OCI-LY7 (cell line): ENCODE measurements around the gene SPARC.

Experiments
- EZH2phosphoT487 ChIP-seq: fragments of 200-600 bp; sonication (generic); IDR thresholded peaks from 2 replicates; pipeline ENCODE4 v1.6.1; 2018; ENCODE audit warnings: low read depth, borderline replicate concordance, mild to moderate bottlenecking, mixed run types, antibody characterized with exemption, low read length, moderate library complexity, mixed read lengths
- TF ChIP-seq, protein P1 (sequence below): fragments of 200-600 bp; sonication (generic); conservative IDR thresholded peaks from 2 replicates; pipeline ENCODE4 v1.5.1; 2014; ENCODE audit warnings: mild to moderate bottlenecking, antibody characterized with exemption, low read length, moderate library complexity, mixed read lengths

- TF ChIP-seq, protein P1, sequence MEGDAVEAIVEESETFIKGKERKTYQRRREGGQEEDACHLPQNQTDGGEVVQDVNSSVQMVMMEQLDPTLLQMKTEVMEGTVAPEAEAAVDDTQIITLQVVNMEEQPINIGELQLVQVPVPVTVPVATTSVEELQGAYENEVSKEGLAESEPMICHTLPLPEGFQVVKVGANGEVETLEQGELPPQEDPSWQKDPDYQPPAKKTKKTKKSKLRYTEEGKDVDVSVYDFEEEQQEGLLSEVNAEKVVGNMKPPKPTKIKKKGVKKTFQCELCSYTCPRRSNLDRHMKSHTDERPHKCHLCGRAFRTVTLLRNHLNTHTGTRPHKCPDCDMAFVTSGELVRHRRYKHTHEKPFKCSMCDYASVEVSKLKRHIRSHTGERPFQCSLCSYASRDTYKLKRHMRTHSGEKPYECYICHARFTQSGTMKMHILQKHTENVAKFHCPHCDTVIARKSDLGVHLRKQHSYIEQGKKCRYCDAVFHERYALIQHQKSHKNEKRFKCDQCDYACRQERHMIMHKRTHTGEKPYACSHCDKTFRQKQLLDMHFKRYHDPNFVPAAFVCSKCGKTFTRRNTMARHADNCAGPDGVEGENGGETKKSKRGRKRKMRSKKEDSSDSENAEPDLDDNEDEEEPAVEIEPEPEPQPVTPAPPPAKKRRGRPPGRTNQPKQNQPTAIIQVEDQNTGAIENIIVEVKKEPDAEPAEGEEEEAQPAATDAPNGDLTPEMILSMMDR, result no peak
- no peak for TF ChIP-seq EZH2phosphoT487
Measured at GRCh38 chr5:151676719-151677118, 10.0 kb downstream of the SPARC start.
